ENCODE data around the gene ARHGEF17. TPM values are rescaled to one million over a fixed set of nuclear protein-coding genes. Genes with fewer than 3 reads are reported as not detected.
A peak's percentile ranks its signal among the peaks of the same experiment; 100 is the strongest.

The ARHGEF17 gene
- total RNA-seq, 3 donors from 2014 or later: 7.6 to 75.8 (median 13.6) TPM

DNA sequence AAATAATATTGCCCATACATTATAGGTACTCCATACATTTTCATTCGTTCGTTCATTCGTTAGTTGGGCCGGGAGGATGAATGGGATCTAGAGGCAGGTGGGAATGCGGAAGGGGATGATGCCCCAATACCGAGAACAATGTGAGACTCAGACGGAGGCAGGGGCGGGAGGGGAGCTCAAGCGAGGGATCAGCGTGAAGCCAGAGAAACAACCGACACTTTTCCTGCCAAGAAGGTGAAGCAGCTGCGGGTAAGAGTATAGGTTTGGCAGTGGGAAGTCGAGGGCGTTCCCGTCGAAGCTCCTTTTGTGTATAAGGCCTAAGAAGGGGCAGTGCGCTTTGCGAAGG lies 1.1 kb upstream of the ARHGEF17 start:
- no peak for TF ChIP-seq CTCF (IDR thresholded peaks at IDR 0.05)
- ATAC-seq (no peak), DNase-seq (no peak)
- intact Hi-C loops (cut with DNase I, micrococcal nuclease): no loop called here
- no peak overlapping the region for H3K4me3 ChIP-seq
- no peaks in the 10 kb centered on the region for H3K36me3 ChIP-seq (ENCODE audit: low read depth)
- no peaks in the 10 kb centered on the region for H3K9me3 ChIP-seq
- H3K4me1 ChIP-seq (ENCODE audit: low read depth): peaks cover 3% of the 10 kb centered on the region

- ATAC-seq: peak; percentile 73
- H3K9me3 ChIP-seq: no peaks in the 10 kb centered on the region
- intact Hi-C loops (cut with DNase I, micrococcal nuclease): no loop called here
- peak overlapping the region; percentile 26 for H3K4me3 ChIP-seq
- TF ChIP-seq CTCF (IDR thresholded peaks at IDR 0.05): peak; percentile 69
- no peaks in the 10 kb centered on the region for H3K36me3 ChIP-seq (ENCODE audit: low read depth)
- DNase-seq: peak; percentile 95 to 99 (median 98)
- H3K4me1 ChIP-seq (ENCODE audit: low read depth): peaks cover 3% of the 10 kb centered on the region
These were observed 613 bp upstream of the ARHGEF17 start for GRCh38 chr11:73307323-73308002.

- TF ChIP-seq CTCF (IDR thresholded peaks at IDR 0.05): no peak
- peaks cover 13% of the 10 kb centered on the region for H3K4me1 ChIP-seq (ENCODE audit: low read depth)
- ATAC-seq (peak; percentile 69), DNase-seq (peak; percentile 77 to 88 (median 86))
- H3K4me3 ChIP-seq: peak overlapping the region; percentile 26
- intact Hi-C loops (cut with DNase I, micrococcal nuclease): no loop called here
- H3K9me3 ChIP-seq: no peaks in the 10 kb centered on the region
- H3K36me3 ChIP-seq (ENCODE audit: low read depth): no peaks in the 10 kb centered on the region
These were observed 1.2 kb downstream of the ARHGEF17 start for GRCh38 chr11:73308961-73309919.

- Histone ChIP-seq H3K4me1 (ENCODE audit: low read depth) (peaks cover 13% of the 10 kb centered on the region), H3K9me3 (no peaks in the 10 kb centered on the region), H3K36me3 (ENCODE audit: low read depth) (no peaks in the 10 kb centered on the region), H3K4me3 (no peak overlapping the region)
- no peak for TF ChIP-seq CTCF (IDR thresholded peaks at IDR 0.05)
- ATAC-seq: no peak
- intact Hi-C loops (cut with DNase I, micrococcal nuclease): no loop called here
- peak in 1 of 3 donors; percentile 43 for DNase-seq
These were observed 2.0 kb downstream of the ARHGEF17 start for GRCh38 chr11:73310076-73310475.

DNA sequence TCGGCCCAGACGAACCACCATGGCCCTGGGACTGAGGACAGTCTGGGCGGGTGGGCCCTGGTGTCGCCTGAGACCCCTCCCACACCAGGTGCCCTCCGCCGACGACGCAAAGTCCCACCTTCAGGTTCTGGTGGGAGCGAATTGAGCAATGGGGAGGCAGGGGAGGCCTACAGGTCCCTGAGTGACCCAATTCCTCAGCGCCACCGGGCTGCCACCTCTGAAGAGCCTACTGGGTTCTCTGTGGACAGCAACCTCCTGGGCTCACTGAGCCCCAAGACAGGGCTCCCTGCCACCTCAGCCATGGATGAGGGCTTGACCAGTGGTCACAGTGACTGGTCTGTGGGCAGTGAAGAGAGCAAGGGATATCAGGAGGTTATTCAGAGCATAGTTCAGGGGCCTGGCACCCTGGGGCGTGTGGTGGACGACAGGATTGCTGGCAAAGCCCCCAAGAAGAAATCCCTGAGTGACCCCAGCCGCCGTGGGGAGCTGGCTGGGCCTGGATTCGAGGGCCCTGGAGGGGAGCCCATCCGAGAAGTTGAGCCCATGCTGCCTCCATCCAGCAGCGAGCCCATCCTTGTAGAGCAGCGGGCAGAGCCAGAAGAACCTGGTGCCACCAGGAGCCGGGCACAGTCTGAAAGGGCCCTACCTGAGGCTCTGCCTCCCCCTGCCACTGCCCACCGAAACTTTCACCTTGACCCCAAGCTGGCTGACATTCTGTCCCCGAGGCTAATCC lies 2.8 kb downstream of the ARHGEF17 start:
- ATAC-seq (no peak), DNase-seq (no peak)
- Histone ChIP-seq H3K9me3 (no peaks in the 10 kb centered on the region), H3K4me3 (no peak overlapping the region), H3K36me3 (ENCODE audit: low read depth) (no peaks in the 10 kb centered on the region), H3K4me1 (ENCODE audit: low read depth) (peaks cover 13% of the 10 kb centered on the region)
- no peak for TF ChIP-seq CTCF (IDR thresholded peaks at IDR 0.05)
- intact Hi-C loops (cut with DNase I, micrococcal nuclease): no loop called here
